Upper lobe of left lung (tissue), 4 donors: ENCODE results near the gene ANAPC2.

Experiments used
- CTCF ChIP-seq, 6 experiments: fragments of 450-650 bp in 4 of 6; fragments of 200-600 bp in 2 of 6; sonication (generic) in 2 of 6; IDR thresholded peaks; one replicate each; pipeline ENCODE4 v1.5.1; 2016 to 2019; ENCODE audit warnings: antibody characterized with exemption in 6 of 6
- EP300 ChIP-seq, 4 donors: sonication (generic); formaldehyde crosslinking; IDR thresholded peaks; one replicate each; pipeline ENCODE4 v1.5.1; 2017; ENCODE audit warnings: antibody characterized with exemption in 4 of 4, control low read depth in 2 of 4
- POLR2A ChIP-seq, 4 donors: fragments of 450-650 bp; IDR thresholded peaks; one replicate each; pipeline ENCODE4 v1.5.1; 2016 to 2017; ENCODE audit warnings: antibody characterized with exemption in 4 of 4, mild to moderate bottlenecking in 2 of 4
- POLR2AphosphoS5 ChIP-seq, 2 donors: sonication (generic); formaldehyde crosslinking; IDR thresholded peaks; one replicate each; pipeline ENCODE4 v1.5.1; 2017; ENCODE audit warnings: antibody characterized with exemption in 2 of 2

GRCh38 chr9:137168573-137168903 lies 19.8 kb downstream of the ANAPC2 start:
- no peak for TF ChIP-seq CTCF (IDR thresholded peaks at IDR 0.05)
- TF ChIP-seq POLR2A (IDR thresholded peaks at IDR 0.05), result no peak
- TF ChIP-seq POLR2AphosphoS5 (IDR thresholded peaks at IDR 0.05), result no peak
- TF ChIP-seq EP300 (IDR thresholded peaks at IDR 0.05), result no peak
